WTC11 (cell line): ENCODE results near the gene SNAPC4.

ENCODE experiments used
- ARID4B ChIP-seq: sonication (generic); formaldehyde crosslinking; IDR thresholded peaks from 2 replicates; pipeline ENCODE4 v1.8.0; 2023; ENCODE audit warnings: missing genetic modification reagents, mild to moderate bottlenecking, borderline replicate concordance
- CDX4 ChIP-seq: fragments of 250-450 bp; sonication (Bioruptor Pico); IDR thresholded peaks from 2 replicates; pipeline ENCODE4 v1.9.0; 2021; ENCODE audit warnings: moderate library complexity, mild to moderate bottlenecking, inconsistent platforms, borderline replicate concordance
- ETV6 ChIP-seq: sonication (generic); formaldehyde crosslinking; IDR thresholded peaks from 2 replicates; pipeline ENCODE4 v1.8.1; 2022; ENCODE audit warnings: mild to moderate bottlenecking, missing genetic modification reagents
- JUN ChIP-seq: sonication (generic); formaldehyde crosslinking; IDR thresholded peaks from 2 replicates; pipeline ENCODE4 v1.8.0; 2023; ENCODE audit warnings: mild to moderate bottlenecking, missing genetic modification reagents
- MAX ChIP-seq: sonication (generic); formaldehyde crosslinking; IDR thresholded peaks from 2 replicates; pipeline ENCODE4 v1.8.0; 2022; ENCODE audit warnings: mild to moderate bottlenecking, missing genetic modification reagents
- MYBL2 ChIP-seq: sonication (generic); formaldehyde crosslinking; IDR thresholded peaks from 2 replicates; pipeline ENCODE4 v1.8.1; 2023; ENCODE audit warnings: mild to moderate bottlenecking, moderate library complexity, missing genetic modification reagents
- NR2C2 ChIP-seq: sonication (generic); formaldehyde crosslinking; IDR thresholded peaks from 2 replicates; pipeline ENCODE4 v1.8.0; 2022; ENCODE audit warnings: mild to moderate bottlenecking, missing genetic modification reagents
- NR3C1 ChIP-seq: sonication (generic); formaldehyde crosslinking; conservative IDR thresholded peaks from 2 replicates; pipeline ENCODE4 v1.8.1; 2023; ENCODE audit warnings: low read depth, mild to moderate bottlenecking, missing genetic modification reagents
- SP1 ChIP-seq: sonication (generic); formaldehyde crosslinking; conservative IDR thresholded peaks from 2 replicates; pipeline ENCODE4 v1.8.1; 2022; ENCODE audit warnings: missing genetic modification reagents
- ZNF263 ChIP-seq: sonication (generic); formaldehyde crosslinking; IDR thresholded peaks from 2 replicates; pipeline ENCODE4 v1.8.1; 2022; ENCODE audit warnings: low read depth, mild to moderate bottlenecking, moderate library complexity, missing genetic modification reagents
- ZNF423 ChIP-seq: fragments of 250-450 bp; sonication (Bioruptor Pico); IDR thresholded peaks from 2 replicates; pipeline ENCODE4 v2.1.2; 2022; ENCODE audit warnings: mild to moderate bottlenecking, moderate library complexity
- ZNF425 ChIP-seq: fragments of 250-450 bp; sonication (Bioruptor Pico); conservative IDR thresholded peaks from 2 replicates; pipeline ENCODE4 v1.9.0; 2021; ENCODE audit warnings: mild to moderate bottlenecking
- TF ChIP-seq, protein P1 (sequence below): fragments of 200-600 bp; IDR thresholded peaks from 2 replicates; pipeline ENCODE4 v1.8.0; 2022; ENCODE audit warnings: antibody characterized with exemption
- TF ChIP-seq, protein P2 (sequence below): fragments of 250-450 bp; sonication (Bioruptor Pico); IDR thresholded peaks from 2 replicates; pipeline ENCODE4 v2.1.2; 2022; ENCODE audit warnings: mild to moderate bottlenecking, moderate library complexity

GRCh38 chr9:136424750-136425362 is 24.9 kb upstream of the SNAPC4 start:
- no peak for TF ChIP-seq SP1
- TF ChIP-seq ZNF425 (CRISPR knock-in tag) = no peak
- no peak for TF ChIP-seq ETV6 (CRISPR knock-in tag)
- TF ChIP-seq, protein P1, sequence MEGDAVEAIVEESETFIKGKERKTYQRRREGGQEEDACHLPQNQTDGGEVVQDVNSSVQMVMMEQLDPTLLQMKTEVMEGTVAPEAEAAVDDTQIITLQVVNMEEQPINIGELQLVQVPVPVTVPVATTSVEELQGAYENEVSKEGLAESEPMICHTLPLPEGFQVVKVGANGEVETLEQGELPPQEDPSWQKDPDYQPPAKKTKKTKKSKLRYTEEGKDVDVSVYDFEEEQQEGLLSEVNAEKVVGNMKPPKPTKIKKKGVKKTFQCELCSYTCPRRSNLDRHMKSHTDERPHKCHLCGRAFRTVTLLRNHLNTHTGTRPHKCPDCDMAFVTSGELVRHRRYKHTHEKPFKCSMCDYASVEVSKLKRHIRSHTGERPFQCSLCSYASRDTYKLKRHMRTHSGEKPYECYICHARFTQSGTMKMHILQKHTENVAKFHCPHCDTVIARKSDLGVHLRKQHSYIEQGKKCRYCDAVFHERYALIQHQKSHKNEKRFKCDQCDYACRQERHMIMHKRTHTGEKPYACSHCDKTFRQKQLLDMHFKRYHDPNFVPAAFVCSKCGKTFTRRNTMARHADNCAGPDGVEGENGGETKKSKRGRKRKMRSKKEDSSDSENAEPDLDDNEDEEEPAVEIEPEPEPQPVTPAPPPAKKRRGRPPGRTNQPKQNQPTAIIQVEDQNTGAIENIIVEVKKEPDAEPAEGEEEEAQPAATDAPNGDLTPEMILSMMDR = no peak
- TF ChIP-seq, protein P2, sequence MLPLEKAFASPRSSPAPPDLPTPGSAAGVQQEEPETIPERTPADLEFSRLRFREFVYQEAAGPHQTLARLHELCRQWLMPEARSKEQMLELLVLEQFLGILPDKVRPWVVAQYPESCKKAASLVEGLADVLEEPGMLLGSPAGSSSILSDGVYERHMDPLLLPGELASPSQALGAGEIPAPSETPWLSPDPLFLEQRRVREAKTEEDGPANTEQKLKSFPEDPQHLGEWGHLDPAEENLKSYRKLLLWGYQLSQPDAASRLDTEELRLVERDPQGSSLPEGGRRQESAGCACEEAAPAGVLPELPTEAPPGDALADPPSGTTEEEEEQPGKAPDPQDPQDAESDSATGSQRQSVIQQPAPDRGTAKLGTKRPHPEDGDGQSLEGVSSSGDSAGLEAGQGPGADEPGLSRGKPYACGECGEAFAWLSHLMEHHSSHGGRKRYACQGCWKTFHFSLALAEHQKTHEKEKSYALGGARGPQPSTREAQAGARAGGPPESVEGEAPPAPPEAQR (CRISPR knock-in tag) = no peak
- no peak for TF ChIP-seq MYBL2 (CRISPR knock-in tag)
- TF ChIP-seq NR3C1 (CRISPR knock-in tag) = no peak
- no peak for TF ChIP-seq NR2C2 (CRISPR knock-in tag)
- TF ChIP-seq ZNF423 (CRISPR knock-in tag) = no peak
- TF ChIP-seq ARID4B (CRISPR knock-in tag) = no peak
- no peak for TF ChIP-seq ZNF263
- TF ChIP-seq MAX (CRISPR knock-in tag) = no peak
- no peak for TF ChIP-seq JUN (CRISPR knock-in tag)
- no peak for TF ChIP-seq CDX4
